PC-3 (cell line): Measurements from ENCODE around the gene CBFA2T3. TPM values are rescaled to one million over a fixed set of nuclear protein-coding genes. Genes with fewer than 3 reads are reported as not detected.

Experiments used
- ATAC-seq: fragments of 200-7000 bp; cut with Tn5 transposase; 2 replicates; pipeline ENCODE4 v1.9.1; 2020; ENCODE audit warnings: mild to moderate bottlenecking, moderate library complexity
- BruUV-seq: library from RNA; stranded (reverse); fragments of 400-500 nt; replicated peaks from 2 replicates; lab custom pipeline; 2021; lab: Mats Ljungman, UMichigan
- CTCF ChIA-PET: fragments of 300-600 bp; sonication (Branson Sonifier 250); formaldehyde crosslinking; loops from one replicate; lab custom pipeline; 2022; ENCODE audit warnings: antibody characterized with exemption; lab: Charles Lee
- POLR2A ChIA-PET: fragments of 300-600 bp; sonication (Branson Sonifier 250); formaldehyde crosslinking; loops from one replicate; lab custom pipeline; 2022; ENCODE audit warnings: antibody characterized with exemption; ENCODE audit not compliant: unreplicated experiment; lab: Charles Lee
- DNase-seq: peaks from one replicate; pipeline ENCODE4 v3.0.0-alpha.2; 2015
- H2AFZ ChIP-seq: fragments of 300-600 bp; sonication (generic); 2 replicates; pipeline ENCODE4 v1.6.0; 2016; ENCODE audit warnings: antibody characterized with exemption, low read length
- H3F3A ChIP-seq: fragments of 300-600 bp; sonication (generic); one replicate; pipeline ENCODE4 v1.6.0; 2017; ENCODE audit warnings: antibody characterized with exemption, low read length, control low read depth, mild to moderate bottlenecking; ENCODE audit not compliant: unreplicated experiment
- H3K27ac ChIP-seq: fragments of 300-600 bp; sonication (generic); 2 replicates; pipeline ENCODE4 v1.5.1; 2016; ENCODE audit warnings: mild to moderate bottlenecking, low read length
- H3K27me3 ChIP-seq: fragments of 300-600 bp; sonication (generic); 2 replicates; pipeline ENCODE4 v1.6.1; 2016; ENCODE audit warnings: low read length, mixed read lengths
- H3K36me3 ChIP-seq: fragments of 300-600 bp; sonication (generic); 2 replicates; pipeline ENCODE4 v1.6.1; 2016; ENCODE audit warnings: low read depth, mixed run types, low read length, mixed read lengths
- H3K4me1 ChIP-seq: fragments of 300-600 bp; sonication (generic); 2 replicates; pipeline ENCODE4 v1.5.1; 2016; ENCODE audit warnings: low read length; ENCODE audit not compliant: insufficient read depth
- H3K4me2 ChIP-seq: fragments of 300-600 bp; sonication (generic); 2 replicates; pipeline ENCODE4 v1.6.0; 2016; ENCODE audit warnings: low read length
- H3K4me3 ChIP-seq: fragments of 300-600 bp; sonication (generic); 2 replicates; pipeline ENCODE4 v1.5.1; 2016; ENCODE audit warnings: mild to moderate bottlenecking, low read length, mixed read lengths
- H3K79me2 ChIP-seq: fragments of 300-600 bp; sonication (generic); 2 replicates; pipeline ENCODE4 v1.6.1; 2017; ENCODE audit warnings: low read length, mixed read lengths
- H3K9ac ChIP-seq: fragments of 300-600 bp; sonication (generic); 2 replicates; pipeline ENCODE4 v1.6.0; 2016; ENCODE audit warnings: mild to moderate bottlenecking, low read length
- H3K9me2 ChIP-seq: fragments of 300-600 bp; sonication (generic); replicated peaks from 2 replicates; pipeline ENCODE4 v1.6.1; 2016; ENCODE audit warnings: mixed run types, low read length, mixed read lengths
- H3K9me3 ChIP-seq: fragments of 300-600 bp; sonication (generic); 2 replicates; pipeline ENCODE4 v1.6.1; 2016; ENCODE audit warnings: low read length, mixed read lengths
- H4K20me1 ChIP-seq: fragments of 300-600 bp; sonication (generic); 2 replicates; pipeline ENCODE4 v1.6.1; 2016; ENCODE audit warnings: low read length, mixed read lengths
- CTCF ChIP-seq: fragments of 300-600 bp; sonication (generic); conservative IDR thresholded peaks from 2 replicates; pipeline ENCODE4 v1.5.1; 2017; ENCODE audit warnings: antibody characterized with exemption, low read depth, mild to moderate bottlenecking, low read length
- EZH2 ChIP-seq: fragments of 300-600 bp; sonication (generic); IDR thresholded peaks from one replicate; pipeline ENCODE4 v1.6.1; 2017; ENCODE audit warnings: antibody characterized with exemption, mild to moderate bottlenecking, low read length; ENCODE audit not compliant: unreplicated experiment
- EZH2phosphoT487 ChIP-seq: fragments of 300-600 bp; sonication (generic); IDR thresholded peaks from 2 replicates; pipeline ENCODE4 v1.6.1; 2018; ENCODE audit warnings: mild to moderate bottlenecking, antibody characterized with exemption, low read length, borderline replicate concordance
- intact Hi-C: fragments of 100-400 bp; cut with micrococcal nuclease; formaldehyde crosslinking; loops from 2 replicates; pipeline ENCODE4 v1.9.0; 2023
- total RNA-seq: library from RNA; depleted of rRNA; stranded (reverse); fragments of >200 nt; gene quantifications from 2 replicates; pipeline ENCODE4 v1.2.3, GENCODE V29; 2014

The CBFA2T3 gene
- total RNA-seq, 1 experiment from 2014 or later, result not detected

- no peaks in the 10 kb centered on the region for H3K79me2 ChIP-seq
- ChIA-PET CTCF (no interaction called here), POLR2A (no interaction called here)
- H3K27me3 ChIP-seq, result no peaks in the 10 kb centered on the region
- intact Hi-C loops, result no loop called here
- no peaks in the 10 kb centered on the region for H3K36me3 ChIP-seq
- no peak overlapping the region for H3K4me2 ChIP-seq
- TF ChIP-seq EZH2phosphoT487 (no peak), CTCF (no peak), EZH2 (no peak)
- ATAC-seq, result no peak
- no peaks in the 10 kb centered on the region for H3F3A ChIP-seq
- H3K4me1 ChIP-seq, result peaks cover 5% of the 10 kb centered on the region
- no peak overlapping the region for H2AFZ ChIP-seq
- H3K27ac ChIP-seq, result no peak overlapping the region
- no peak for DNase-seq
- no peaks in the 10 kb centered on the region for H3K9me3 ChIP-seq
- H3K4me3 ChIP-seq, result no peak overlapping the region
- H3K9me2 ChIP-seq, result no peaks in the 10 kb centered on the region
- no peak overlapping the region for H3K9ac ChIP-seq
- BruUV-seq, result no TSS peak
- H4K20me1 ChIP-seq, result no peaks in the 10 kb centered on the region
These were observed 45.6 kb downstream of the CBFA2T3 start for GRCh38 chr16:88931373-88931900.

- Histone ChIP-seq H3K79me2 (no peaks in the 10 kb centered on the region), H3K9me3 (no peaks in the 10 kb centered on the region), H3K4me2 (no peak overlapping the region), H3K27me3 (no peaks in the 10 kb centered on the region), H3K9me2 (no peaks in the 10 kb centered on the region), H3K36me3 (no peaks in the 10 kb centered on the region), H3K27ac (no peak overlapping the region), H2AFZ (no peak overlapping the region), H3K9ac (no peak overlapping the region), H3F3A (no peaks in the 10 kb centered on the region), H3K4me3 (no peak overlapping the region), H3K4me1 (peaks cover 12% of the 10 kb centered on the region), H4K20me1 (no peaks in the 10 kb centered on the region)
- ChIA-PET POLR2A (no interaction called here), CTCF (no interaction called here)
- DNase-seq, result no peak
- intact Hi-C loops, result no loop called here
- no peak for ATAC-seq
- TF ChIP-seq CTCF (no peak), EZH2 (no peak), EZH2phosphoT487 (no peak)
- no TSS peak for BruUV-seq
These were observed 46.3 kb downstream of the CBFA2T3 start for GRCh38 chr16:88930716-88931115.

GRCh38 chr16:88929091-88929445, 47.9 kb downstream of the CBFA2T3 start:
- no peaks in the 10 kb centered on the region for H3K27me3 ChIP-seq
- H3K36me3 ChIP-seq, result no peaks in the 10 kb centered on the region
- H2AFZ ChIP-seq, result no peak overlapping the region
- no peaks in the 10 kb centered on the region for H4K20me1 ChIP-seq
- no peak overlapping the region for H3K9ac ChIP-seq
- ATAC-seq (no peak), DNase-seq (no peak)
- H3F3A ChIP-seq, result no peaks in the 10 kb centered on the region
- no peaks in the 10 kb centered on the region for H3K9me2 ChIP-seq
- H3K27ac ChIP-seq, result no peak overlapping the region
- ChIA-PET CTCF (no interaction called here), POLR2A (no interaction called here)
- H3K4me3 ChIP-seq, result no peak overlapping the region
- no peak for TF ChIP-seq EZH2
- TF ChIP-seq EZH2phosphoT487, result no peak
- no peak for TF ChIP-seq CTCF
- H3K79me2 ChIP-seq, result no peaks in the 10 kb centered on the region
- H3K9me3 ChIP-seq, result no peaks in the 10 kb centered on the region
- no peak overlapping the region for H3K4me2 ChIP-seq
- intact Hi-C loops, result loop anchor here (5.0 kb wide), 1 partner anchor 238 kb away; no protein-coding TSS in a partner anchor
- peaks cover 22% of the 10 kb centered on the region for H3K4me1 ChIP-seq
- no TSS peak for BruUV-seq
